PC-9 (cell line): ENCODE data around the gene ZNF629. TPM values are rescaled to one million over a fixed set of nuclear protein-coding genes. Genes with fewer than 3 reads are reported as not detected.
A peak's percentile ranks its signal among the peaks of the same experiment; 100 is the strongest.

ENCODE experiments used
- BruUV-seq: library from RNA; stranded (reverse); fragments of 400-500 nt; replicated peaks from 2 replicates; lab custom pipeline; 2021; lab: Mats Ljungman, UMichigan
- CTCF ChIA-PET: fragments of 300-600 bp; sonication (Branson Sonifier 250); formaldehyde crosslinking; loops from one replicate; lab custom pipeline; 2022; ENCODE audit warnings: antibody characterized with exemption; lab: Charles Lee
- POLR2A ChIA-PET: fragments of 300-600 bp; sonication (Branson Sonifier 250); formaldehyde crosslinking; loops from one replicate; lab custom pipeline; 2022; ENCODE audit warnings: antibody characterized with exemption; ENCODE audit not compliant: unreplicated experiment; lab: Charles Lee
- DNase-seq, 2 experiments: peaks; one replicate each; pipeline versions ENCODE4 v3.0.0 to v3.0.0-alpha.2; 2015 to 2022; ENCODE audit warnings: mixed read lengths in 1 of 2
- H2AFZ ChIP-seq: fragments of 200-600 bp; sonication (generic); 2 replicates; pipeline ENCODE4 v1.8.1; 2017; ENCODE audit warnings: antibody characterized with exemption
- H3F3A ChIP-seq: fragments of 200-600 bp; sonication (generic); 2 replicates; pipeline ENCODE4 v1.8.1; 2017; ENCODE audit warnings: antibody characterized with exemption, mild to moderate bottlenecking, low read depth; ENCODE audit not compliant: insufficient read depth
- H3K27ac ChIP-seq: fragments of 200-600 bp; sonication (generic); 2 replicates; pipeline ENCODE4 v1.6.1; 2016; ENCODE audit warnings: mixed run types
- H3K27me3 ChIP-seq: fragments of 200-600 bp; sonication (generic); 2 replicates; pipeline ENCODE4 v1.6.1; 2016; ENCODE audit warnings: low read depth, mixed run types; ENCODE audit not compliant: insufficient read depth
- H3K36me3 ChIP-seq: fragments of 200-600 bp; sonication (generic); 2 replicates; pipeline ENCODE4 v1.6.1; 2016; ENCODE audit warnings: low read depth, mixed run types
- H3K4me1 ChIP-seq: fragments of 200-600 bp; sonication (generic); replicated peaks from 2 replicates; pipeline ENCODE4 v1.6.1; 2016; ENCODE audit warnings: mixed run types; ENCODE audit not compliant: insufficient read depth
- H3K4me2 ChIP-seq: fragments of 200-600 bp; sonication (generic); 2 replicates; pipeline ENCODE4 v1.6.1; 2017; ENCODE audit warnings: mixed run types
- H3K4me3 ChIP-seq: fragments of 200-600 bp; sonication (generic); 2 replicates; pipeline ENCODE4 v1.6.1; 2016; ENCODE audit warnings: mixed run types
- H3K79me2 ChIP-seq: fragments of 200-600 bp; sonication (generic); 2 replicates; pipeline ENCODE4 v1.6.1; 2017; ENCODE audit warnings: low read depth, mixed run types
- H3K9me2 ChIP-seq: fragments of 200-600 bp; sonication (generic); 2 replicates; pipeline ENCODE4 v1.8.1; 2017; ENCODE audit warnings: mild to moderate bottlenecking; ENCODE audit not compliant: insufficient read depth
- H3K9me3 ChIP-seq: fragments of 200-600 bp; sonication (generic); 2 replicates; pipeline ENCODE4 v1.8.1; 2016; ENCODE audit warnings: low read depth; ENCODE audit not compliant: insufficient read depth
- H4K20me1 ChIP-seq: fragments of 200-600 bp; sonication (generic); 2 replicates; pipeline ENCODE4 v1.8.1; 2017; ENCODE audit not compliant: insufficient read depth
- EZH2 ChIP-seq: fragments of 200-600 bp; sonication (generic); IDR thresholded peaks from 2 replicates; pipeline ENCODE4 v1.8.0; 2017; ENCODE audit warnings: antibody characterized with exemption, low read depth
- intact Hi-C: fragments of 100-400 bp; cut with micrococcal nuclease; formaldehyde crosslinking; loops from one replicate; pipeline ENCODE4 v1.10.0; 2022; ENCODE audit not compliant: unreplicated experiment
- total RNA-seq: library from RNA; stranded (reverse); gene quantifications from 2 replicates; pipeline ENCODE4 v1.2.3, GENCODE V29; 2021
- TF ChIP-seq, protein P1 (sequence below): fragments of 200-600 bp; sonication (generic); conservative IDR thresholded peaks from 2 replicates; pipeline ENCODE4 v1.6.1; 2017; ENCODE audit warnings: mixed run types, antibody characterized with exemption, mild to moderate bottlenecking, moderate library complexity

The ZNF629 gene
- total RNA-seq, 1 experiment from 2014 or later: 25.6 TPM

DNA sequence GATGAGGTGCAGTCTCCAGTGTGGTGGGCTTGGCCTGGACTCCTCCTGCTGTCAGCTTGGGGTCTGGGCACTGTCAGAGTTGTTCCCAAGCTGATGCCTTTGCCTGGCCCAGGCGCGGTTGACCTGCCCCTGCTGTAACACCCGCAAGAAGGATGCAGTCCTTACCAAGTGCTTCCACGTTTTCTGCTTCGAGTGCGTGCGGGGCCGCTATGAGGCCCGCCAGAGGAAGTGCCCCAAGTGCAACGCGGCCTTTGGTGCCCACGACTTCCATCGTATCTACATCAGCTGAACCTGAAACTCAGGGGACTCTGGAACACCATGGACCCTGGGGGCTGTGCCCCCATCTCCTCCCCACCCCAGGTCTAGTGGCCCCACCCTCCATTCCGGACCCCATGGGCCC, 13.2 kb downstream of the ZNF629 start:
- TF ChIP-seq, protein P1, sequence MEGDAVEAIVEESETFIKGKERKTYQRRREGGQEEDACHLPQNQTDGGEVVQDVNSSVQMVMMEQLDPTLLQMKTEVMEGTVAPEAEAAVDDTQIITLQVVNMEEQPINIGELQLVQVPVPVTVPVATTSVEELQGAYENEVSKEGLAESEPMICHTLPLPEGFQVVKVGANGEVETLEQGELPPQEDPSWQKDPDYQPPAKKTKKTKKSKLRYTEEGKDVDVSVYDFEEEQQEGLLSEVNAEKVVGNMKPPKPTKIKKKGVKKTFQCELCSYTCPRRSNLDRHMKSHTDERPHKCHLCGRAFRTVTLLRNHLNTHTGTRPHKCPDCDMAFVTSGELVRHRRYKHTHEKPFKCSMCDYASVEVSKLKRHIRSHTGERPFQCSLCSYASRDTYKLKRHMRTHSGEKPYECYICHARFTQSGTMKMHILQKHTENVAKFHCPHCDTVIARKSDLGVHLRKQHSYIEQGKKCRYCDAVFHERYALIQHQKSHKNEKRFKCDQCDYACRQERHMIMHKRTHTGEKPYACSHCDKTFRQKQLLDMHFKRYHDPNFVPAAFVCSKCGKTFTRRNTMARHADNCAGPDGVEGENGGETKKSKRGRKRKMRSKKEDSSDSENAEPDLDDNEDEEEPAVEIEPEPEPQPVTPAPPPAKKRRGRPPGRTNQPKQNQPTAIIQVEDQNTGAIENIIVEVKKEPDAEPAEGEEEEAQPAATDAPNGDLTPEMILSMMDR: no peak
- TF ChIP-seq EZH2: no peak
- intact Hi-C loops: no loop called here
- Histone ChIP-seq H3K27ac (no peak overlapping the region), H3K27me3 (no peaks in the 10 kb centered on the region), H4K20me1 (0 out of 2 replicates have a peak, but pooled peaks cover 3% of the 10 kb centered on the region), H3K9me3 (no peaks in the 10 kb centered on the region), H3K36me3 (peaks cover 22% of the 10 kb centered on the region), H3K79me2 (peaks cover 3% of the 10 kb centered on the region), H2AFZ (no peak overlapping the region), H3K9me2 (no peaks in the 10 kb centered on the region), H3K4me2 (no peak overlapping the region), H3K4me1 (peaks cover 8% of the 10 kb centered on the region; the same call in 1 of the 2 replicates), H3K4me3 (no peak overlapping the region), H3F3A (peaks cover 44% of the 10 kb centered on the region; the same call in 1 of the 2 replicates)
- POLR2A ChIA-PET: interaction anchor here (0.6 kb wide), 1 partner anchor 33 kb away, joined by 3 read pairs; a partner anchor contains a TSS
- no peak for DNase-seq
- CTCF ChIA-PET: no interaction called here
- BruUV-seq: no TSS peak

DNA sequence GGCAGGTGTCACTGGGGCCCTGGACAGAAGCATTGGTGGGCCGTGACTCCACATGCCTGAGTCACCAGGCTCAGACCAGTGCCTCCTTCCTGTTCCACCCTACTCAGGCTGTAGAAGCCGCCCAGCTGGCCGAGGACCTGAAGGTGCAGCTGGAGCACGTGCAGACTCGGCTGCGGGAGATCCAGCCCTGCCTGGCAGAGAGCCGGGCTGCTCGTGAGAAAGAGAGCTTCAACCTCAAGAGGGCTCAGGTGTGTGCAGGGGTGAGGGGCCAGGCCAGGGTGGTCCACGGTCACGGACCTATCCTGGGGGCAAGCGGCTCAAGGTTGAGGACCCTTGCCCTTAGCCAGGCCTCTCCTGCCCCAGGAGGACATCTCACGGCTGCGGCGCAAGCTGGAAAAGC, 15.3 kb downstream of the ZNF629 start:
- Histone ChIP-seq H3K4me1 (peaks cover 5% of the 10 kb centered on the region; the same call in 1 of the 2 replicates), H3K9me2 (no peaks in the 10 kb centered on the region), H3K27ac (no peak overlapping the region), H2AFZ (no peak overlapping the region), H3F3A (peaks cover 37% of the 10 kb centered on the region; the same call in 1 of the 2 replicates), H3K4me3 (no peak overlapping the region), H3K9me3 (no peaks in the 10 kb centered on the region), H3K79me2 (peaks cover 3% of the 10 kb centered on the region), H4K20me1 (0 out of 2 replicates have a peak, but pooled peaks cover 3% of the 10 kb centered on the region), H3K4me2 (no peak overlapping the region), H3K27me3 (no peaks in the 10 kb centered on the region), H3K36me3 (peaks cover 34% of the 10 kb centered on the region)
- TF ChIP-seq EZH2: no peak
- TF ChIP-seq, protein P1: no peak
- no TSS peak for BruUV-seq
- intact Hi-C loops: no loop called here
- CTCF ChIA-PET: no interaction called here
- DNase-seq: peak in 1 of 2 experiments; percentile 36
- POLR2A ChIA-PET: no interaction called here

DNA sequence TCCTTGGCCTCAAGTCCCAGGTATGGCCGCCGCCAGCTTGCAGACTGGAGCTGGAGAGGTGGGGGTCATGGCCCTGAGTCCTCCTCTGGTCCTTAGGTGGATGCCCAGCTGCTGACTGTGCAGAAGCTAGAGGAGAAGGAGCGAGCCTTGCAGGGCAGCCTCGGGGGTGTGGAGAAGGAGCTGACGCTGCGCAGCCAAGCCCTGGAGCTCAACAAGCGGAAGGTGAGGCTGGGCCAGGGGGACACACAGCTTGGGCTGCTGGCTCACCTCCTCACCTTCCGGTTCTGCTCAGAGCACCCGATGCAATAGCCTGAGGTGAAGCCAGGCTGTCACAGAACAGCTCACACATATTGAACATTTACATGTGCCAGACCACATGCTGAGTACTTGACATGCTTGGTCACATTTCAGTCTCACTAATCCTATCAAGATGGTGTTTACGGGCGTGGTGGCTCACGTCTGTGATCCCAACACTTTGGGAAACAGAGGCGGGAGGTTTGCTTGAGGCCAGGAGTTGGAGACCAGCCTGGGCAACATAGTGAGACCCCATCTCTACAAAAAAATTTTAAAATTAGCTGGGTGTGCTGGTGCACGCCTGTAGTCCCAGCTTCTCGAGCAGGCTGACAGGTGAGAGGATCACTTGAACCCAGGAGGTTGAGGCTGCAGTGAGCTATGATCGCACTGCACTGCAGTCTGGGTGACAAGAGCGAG, 17.5 kb downstream of the ZNF629 start:
- Histone ChIP-seq H3K79me2 (peaks cover 2% of the 10 kb centered on the region; the same call in 1 of the 2 replicates), H3K27ac (no peak overlapping the region), H3K9me2 (no peaks in the 10 kb centered on the region), H3K36me3 (peaks cover 54% of the 10 kb centered on the region), H3K27me3 (no peaks in the 10 kb centered on the region), H3K9me3 (no peaks in the 10 kb centered on the region), H2AFZ (no peak overlapping the region), H4K20me1 (peaks cover 6% of the 10 kb centered on the region), H3K4me3 (no peak overlapping the region), H3K4me2 (no peak overlapping the region), H3F3A (peaks cover 26% of the 10 kb centered on the region; the same call in 1 of the 2 replicates), H3K4me1 (no peaks in the 10 kb centered on the region)
- ChIA-PET POLR2A (no interaction called here), CTCF (no interaction called here)
- no peak for TF ChIP-seq EZH2
- TF ChIP-seq, protein P1: no peak
- intact Hi-C loops: loop anchor here (10.0 kb wide), 1 partner anchor 215 kb away; the partner anchor contains the start of gene ZNF764
- no TSS peak for BruUV-seq
- DNase-seq: no peak
